Ishikawa (cell line): ENCODE results near the gene SLC18A2.

Source experiments
- EGR1 ChIP-seq: IDR thresholded peaks from 2 replicates; pipeline ENCODE4 v1.6.1; 2012
- TF ChIP-seq, protein P1 (sequence below): IDR thresholded peaks from 2 replicates; pipeline ENCODE4 v1.6.1; 2012
- TF ChIP-seq, protein P2 (sequence below): IDR thresholded peaks from 2 replicates; pipeline ENCODE4 v1.6.1; 2012

DNA sequence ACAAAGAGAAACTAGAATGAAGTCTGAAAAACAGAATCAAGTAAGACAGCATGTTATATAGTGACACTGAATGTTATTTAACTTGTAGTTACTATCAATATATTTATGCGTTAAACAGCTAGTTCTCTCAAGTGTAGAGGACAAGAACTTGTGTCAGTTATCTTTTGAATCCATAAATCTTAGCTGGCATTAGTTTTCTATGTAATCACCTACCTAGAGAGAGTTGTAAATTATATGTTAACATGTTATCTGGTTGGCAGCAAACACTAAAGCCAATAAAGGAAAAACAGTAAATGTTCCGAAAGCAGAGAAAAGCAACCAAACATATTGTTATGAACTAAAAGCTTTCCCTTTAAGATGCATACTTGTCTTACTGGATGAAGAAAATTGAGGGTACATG lies 36.8 kb downstream of the SLC18A2 start:
- TF ChIP-seq, protein P1, sequence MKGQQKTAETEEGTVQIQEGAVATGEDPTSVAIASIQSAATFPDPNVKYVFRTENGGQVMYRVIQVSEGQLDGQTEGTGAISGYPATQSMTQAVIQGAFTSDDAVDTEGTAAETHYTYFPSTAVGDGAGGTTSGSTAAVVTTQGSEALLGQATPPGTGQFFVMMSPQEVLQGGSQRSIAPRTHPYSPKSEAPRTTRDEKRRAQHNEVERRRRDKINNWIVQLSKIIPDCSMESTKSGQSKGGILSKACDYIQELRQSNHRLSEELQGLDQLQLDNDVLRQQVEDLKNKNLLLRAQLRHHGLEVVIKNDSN, result no peak
- TF ChIP-seq, protein P2, sequence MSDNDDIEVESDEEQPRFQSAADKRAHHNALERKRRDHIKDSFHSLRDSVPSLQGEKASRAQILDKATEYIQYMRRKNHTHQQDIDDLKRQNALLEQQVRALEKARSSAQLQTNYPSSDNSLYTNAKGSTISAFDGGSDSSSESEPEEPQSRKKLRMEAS, result no peak
- TF ChIP-seq EGR1, result no peak
